GM12878 (cell line): ENCODE measurements around the gene PDE11A. TPM values are rescaled to one million over a fixed set of nuclear protein-coding genes. Genes with fewer than 3 reads are reported as not detected.

Source experiments
- ATAC-seq: fragments of 200-7000 bp; cut with Tn5 transposase; 3 replicates; pipeline ENCODE4 v1.9.1; 2020; ENCODE audit warnings: mild to moderate bottlenecking, moderate library complexity
- BruUV-seq: library from RNA; stranded (reverse); fragments of 400-500 nt; replicated peaks from 2 replicates; lab custom pipeline; 2021; lab: Mats Ljungman, UMichigan
- CTCF ChIA-PET: fragments of 300-600 bp; sonication (Branson Sonifier 250); formaldehyde crosslinking; extraction: SDS; loops from one replicate; lab custom pipeline; 2021; ENCODE audit warnings: inconsistent platforms; lab: Yijun Ruan, JAX
- POLR2A ChIA-PET: fragments of 350-600 bp; formaldehyde crosslinking; extraction: SDS; loops from one replicate; lab custom pipeline; 2021; ENCODE audit warnings: inconsistent platforms; lab: Charles Lee
- RAD21 ChIA-PET: fragments of 300-600 bp; sonication (Branson Sonifier 250); formaldehyde crosslinking; loops from one replicate; lab custom pipeline; 2023; ENCODE audit warnings: antibody characterized with exemption; ENCODE audit not compliant: unreplicated experiment; lab: Charles Lee
- SMC1A ChIA-PET: fragments of 300-600 bp; sonication (Branson Sonifier 250); formaldehyde crosslinking; loops from one replicate; lab custom pipeline; 2023; ENCODE audit not compliant: unreplicated experiment, uncharacterized antibody; lab: Charles Lee
- DNase-seq: peaks from one replicate; pipeline ENCODE4 v3.0.0-alpha.2; 2011; ENCODE audit warnings: low read depth, low spot score
- FAIRE-seq: peaks from 3 replicates; lab custom pipeline; 2011; peaks lifted over from hg19 to GRCh38; lab: Jason Lieb, UNC
- H2AFZ ChIP-seq: 2 replicates; pipeline ENCODE4 v1.6.0; 2011; ENCODE audit warnings: low read depth, low read length, control low read depth; ENCODE audit not compliant: control insufficient read depth
- H3K27ac ChIP-seq: 2 replicates; pipeline ENCODE4 v1.5.1; 2011; ENCODE audit warnings: control low read depth; ENCODE audit not compliant: control insufficient read depth, insufficient read depth
- H3K27me3 ChIP-seq, 2 experiments: replicated peaks in 1 of 2; 2 replicates each; pipeline versions ENCODE4 v1.6.0 to v1.6.1; 2011; ENCODE audit warnings: low read length in 1 of 2; ENCODE audit not compliant: control insufficient read depth in 2 of 2, insufficient read depth in 2 of 2
- H3K36me3 ChIP-seq, 2 experiments: 2 replicates each; pipeline ENCODE4 v1.5.1; 2011; ENCODE audit warnings: low read length in 1 of 2; ENCODE audit not compliant: control insufficient read depth in 2 of 2, insufficient read depth in 2 of 2
- H3K4me1 ChIP-seq: 2 replicates; pipeline ENCODE4 v1.6.1; 2011; ENCODE audit warnings: mild to moderate bottlenecking, low read length, moderate library complexity, mixed read lengths; ENCODE audit not compliant: control insufficient read depth, insufficient read depth
- H3K4me2 ChIP-seq: 2 replicates; pipeline ENCODE4 v1.6.0; 2011; ENCODE audit warnings: control low read depth; ENCODE audit not compliant: control insufficient read depth, insufficient read depth
- H3K4me3 ChIP-seq: fragments of 200-600 bp; sonication (generic); 2 replicates; pipeline ENCODE4 v1.5.1; 2016
- H3K79me2 ChIP-seq: 2 replicates; pipeline ENCODE4 v1.6.0; 2011; ENCODE audit warnings: low read length; ENCODE audit not compliant: control insufficient read depth, insufficient read depth
- H3K9ac ChIP-seq: 2 replicates; pipeline ENCODE4 v1.8.0; 2011; ENCODE audit warnings: low read length, control low read depth, mixed read lengths; ENCODE audit not compliant: control insufficient read depth, insufficient read depth
- H3K9me3 ChIP-seq: replicated peaks from 3 replicates; pipeline ENCODE4 v1.5.1; 2011; ENCODE audit warnings: mild to moderate bottlenecking, low read length; ENCODE audit not compliant: control insufficient read depth, insufficient read depth
- H4K20me1 ChIP-seq: 2 replicates; pipeline ENCODE4 v1.6.0; 2011; ENCODE audit not compliant: control insufficient read depth, insufficient read depth
- CBX3 ChIP-seq: fragments of 200-600 bp; sonication (generic); IDR thresholded peaks from 2 replicates; pipeline ENCODE4 v1.6.1; 2016; ENCODE audit warnings: low read depth, borderline replicate concordance
- FOS ChIP-seq: IDR thresholded peaks from 3 replicates; pipeline ENCODE4 v1.6.1; 2011; ENCODE audit warnings: borderline replicate concordance; ENCODE audit not compliant: insufficient read length; ENCODE audit errors: extremely low read depth
- HDGF ChIP-seq: fragments of 450-650 bp; IDR thresholded peaks from 2 replicates; pipeline ENCODE4 v1.6.1; 2016; ENCODE audit warnings: antibody characterized with exemption
- MTA3 ChIP-seq: IDR thresholded peaks from 2 replicates; pipeline ENCODE4 v1.6.1; 2012; ENCODE audit warnings: low read length, inconsistent platforms, borderline replicate concordance
- SMC3 ChIP-seq: IDR thresholded peaks from 2 replicates; pipeline ENCODE4 v1.6.1; 2011; ENCODE audit warnings: low read length, improper control_type of control experiment, borderline replicate concordance
- TAF1 ChIP-seq: IDR thresholded peaks from 2 replicates; pipeline ENCODE4 v1.6.1; 2011; ENCODE audit warnings: mild to moderate bottlenecking, low read depth, low read length, borderline replicate concordance
- TCF3 ChIP-seq: IDR thresholded peaks from 2 replicates; pipeline ENCODE4 v1.6.1; 2012; ENCODE audit warnings: low read depth, mild to moderate bottlenecking, low read length, borderline replicate concordance; ENCODE audit not compliant: insufficient read depth
- ZNF217 ChIP-seq: fragments of 450-650 bp; IDR thresholded peaks from 2 replicates; pipeline ENCODE4 v1.6.1; 2017; ENCODE audit warnings: antibody characterized with exemption, mild to moderate bottlenecking
- ZNF622 ChIP-seq: fragments of 450-650 bp; IDR thresholded peaks from 2 replicates; pipeline ENCODE4 v1.6.1; 2017; ENCODE audit warnings: mild to moderate bottlenecking, inconsistent platforms
- WGBS: methylation state at CpG from one replicate; pipeline ENCODE4 v1.1.6; 2016; ENCODE audit warnings: low lambda C conversion rate; ENCODE audit not compliant: insufficient replicate concordance, insufficient coverage; ENCODE audit errors: missing lambda C conversion rate; 5-methylcytosine and 5-hydroxymethylcytosine counted together
- in situ Hi-C: fragments of 300-500 bp; cut with MboI; formaldehyde crosslinking; loops from 9 replicates; pipeline ENCODE4 v1.14.3; 2018; ENCODE audit warnings: mixed read lengths
- intact Hi-C: fragments of 100-400 bp; cut with micrococcal nuclease; formaldehyde crosslinking; loops from one replicate; pipeline ENCODE4 v1.14.2; 2022; ENCODE audit not compliant: unreplicated experiment
- polyA plus RNA-seq, 11 experiments: library from polyadenylated mRNA; depleted of rRNA in 4 of 11; unstranded in 6 of 11; stranded (reverse) in 5 of 11; fragments of >200 nt; fragmentation: Nextera tagmentation in 4 of 11; fragmentation: Illumina TruSeq in 1 of 11; extraction: Ambion mirVana in 4 of 11; extraction: Trizol in 1 of 11; gene quantifications; 1 replicate in 1 of 11; 2 replicates in 10 of 11; pipeline versions ENCODE4 v1.2.1 to v1.2.3, GENCODE V29; 2011 to 2016; ENCODE audit warnings: inconsistent platforms in 2 of 11, missing spikeins in 2 of 11, low read depth in 1 of 11
- total RNA-seq, 4 experiments: library from RNA; depleted of rRNA in 3 of 4; stranded (reverse); fragments of >200 nt in 3 of 4; fragmentation: Illumina TruSeq in 1 of 4; extraction: Trizol in 1 of 4; gene quantifications; 2 replicates each; pipeline versions ENCODE4 v1.2.1 to v1.2.3, GENCODE V29; 2013 to 2021
- TF ChIP-seq, protein P1 (sequence below), 3 experiments: IDR thresholded peaks in 2 of 3; conservative IDR thresholded peaks in 1 of 3; 2 replicates each; pipeline ENCODE4 v1.5.1; 2011; ENCODE audit warnings: low read depth in 3 of 3, low read length in 3 of 3, mild to moderate bottlenecking in 3 of 3, control low read depth in 2 of 3, moderate library complexity in 2 of 3, inconsistent platforms in 1 of 3, mixed read lengths in 1 of 3; ENCODE audit not compliant: control insufficient read depth in 2 of 3, insufficient read depth in 1 of 3; ENCODE audit errors: extremely low read depth in 1 of 3
- TF ChIP-seq, protein P2 (sequence below): fragments of 450-650 bp; IDR thresholded peaks from 2 replicates; pipeline ENCODE4 v1.6.1; 2017; ENCODE audit warnings: antibody characterized with exemption, mild to moderate bottlenecking, moderate library complexity
- TF ChIP-seq, protein P3 (sequence below): IDR thresholded peaks from 2 replicates; pipeline ENCODE4 v1.6.1; 2011; ENCODE audit warnings: low read depth, low read length, improper control_type of control experiment, borderline replicate concordance
- TF ChIP-seq, protein P4 (sequence below): IDR thresholded peaks from 2 replicates; pipeline ENCODE4 v1.6.1; 2012; ENCODE audit warnings: low read depth, low read length, improper control_type of control experiment

PDE11A gene
- total and polyA plus RNA-seq, 10 of the 15 experiments (the other 5 are each of a cell fraction or from before 2014, with no cell fraction given): 0.01 to 0.17 (median 0.06) TPM; not detected in 5

DNA sequence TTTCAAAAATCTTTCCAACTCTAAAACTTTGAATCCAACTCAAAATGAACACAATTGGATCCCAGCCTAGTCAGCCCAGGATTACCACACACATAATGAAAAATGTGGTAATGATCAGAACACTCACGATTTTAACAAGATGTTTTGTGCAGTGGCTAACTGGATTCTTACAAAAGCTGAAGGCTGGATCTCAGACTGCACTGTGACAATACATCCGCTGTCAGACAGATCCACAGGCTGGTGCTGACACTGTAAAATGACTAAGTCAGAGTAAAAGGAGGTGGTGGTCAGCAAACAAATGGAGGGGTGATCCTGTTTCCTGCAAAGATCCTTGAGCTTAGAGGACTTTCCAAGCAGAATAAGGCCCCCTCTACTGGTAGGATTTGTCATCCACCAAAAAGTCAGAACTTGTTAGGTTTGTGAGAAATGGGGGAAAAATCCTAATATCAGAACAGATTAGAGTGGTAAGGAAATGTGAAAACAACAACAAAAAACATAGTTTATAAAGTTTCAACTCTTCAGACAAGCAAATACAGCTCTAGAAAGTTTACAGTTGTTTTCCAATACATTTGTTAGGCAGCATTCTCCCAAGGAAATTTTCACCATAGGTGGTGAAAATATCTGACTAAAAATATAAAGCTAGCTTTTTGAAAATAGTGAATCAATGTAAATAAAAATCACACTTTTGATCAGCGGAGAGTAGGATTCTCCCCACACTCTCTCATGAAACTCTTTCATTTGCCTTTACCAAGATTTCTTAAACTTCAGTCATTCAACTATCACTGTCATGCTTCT lies 468.1 kb downstream of the PDE11A start (continued):
- TF ChIP-seq, protein P1, sequence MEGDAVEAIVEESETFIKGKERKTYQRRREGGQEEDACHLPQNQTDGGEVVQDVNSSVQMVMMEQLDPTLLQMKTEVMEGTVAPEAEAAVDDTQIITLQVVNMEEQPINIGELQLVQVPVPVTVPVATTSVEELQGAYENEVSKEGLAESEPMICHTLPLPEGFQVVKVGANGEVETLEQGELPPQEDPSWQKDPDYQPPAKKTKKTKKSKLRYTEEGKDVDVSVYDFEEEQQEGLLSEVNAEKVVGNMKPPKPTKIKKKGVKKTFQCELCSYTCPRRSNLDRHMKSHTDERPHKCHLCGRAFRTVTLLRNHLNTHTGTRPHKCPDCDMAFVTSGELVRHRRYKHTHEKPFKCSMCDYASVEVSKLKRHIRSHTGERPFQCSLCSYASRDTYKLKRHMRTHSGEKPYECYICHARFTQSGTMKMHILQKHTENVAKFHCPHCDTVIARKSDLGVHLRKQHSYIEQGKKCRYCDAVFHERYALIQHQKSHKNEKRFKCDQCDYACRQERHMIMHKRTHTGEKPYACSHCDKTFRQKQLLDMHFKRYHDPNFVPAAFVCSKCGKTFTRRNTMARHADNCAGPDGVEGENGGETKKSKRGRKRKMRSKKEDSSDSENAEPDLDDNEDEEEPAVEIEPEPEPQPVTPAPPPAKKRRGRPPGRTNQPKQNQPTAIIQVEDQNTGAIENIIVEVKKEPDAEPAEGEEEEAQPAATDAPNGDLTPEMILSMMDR (IDR thresholded peaks at IDR 0.05 in 2 of 3, conservative IDR thresholded peaks at IDR 0.05 in 1 of 3; ENCODE audit: control insufficient read depth in 2 of 3, extremely low read depth in 1 of 3, insufficient read depth in 1 of 3, low read depth in 3 of 3, low read length in 3 of 3): peak; percentile 58 to 63 (median 59); a peak in 5 of 6 replicates

DNA sequence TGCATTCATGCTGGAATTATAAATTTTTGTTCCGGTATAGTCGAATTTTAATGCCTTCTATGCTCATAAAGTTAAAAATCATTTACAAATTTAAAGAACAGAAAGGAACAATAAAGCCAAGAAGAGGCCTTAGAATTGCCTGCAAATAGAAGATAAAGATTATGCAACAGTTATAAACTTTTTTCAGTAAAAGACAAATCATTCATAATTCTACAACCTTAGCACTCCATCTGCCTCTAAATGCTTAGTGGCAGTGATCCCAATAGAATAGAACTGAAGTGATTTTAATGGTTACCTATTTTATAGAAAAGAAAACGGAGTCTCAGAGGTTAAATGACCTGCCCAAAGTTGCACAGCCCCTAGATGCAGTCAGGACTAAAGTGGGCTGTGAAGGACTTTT lies 468.8 kb downstream of the PDE11A start:
- Histone ChIP-seq H3K27me3 (no peaks in the 10 kb centered on the region; a peak in 1 of 4 replicates), H3K4me1 (no peaks in the 10 kb centered on the region), H2AFZ (no peak overlapping the region), H3K79me2 (no peaks in the 10 kb centered on the region), H3K36me3 (no peaks in the 10 kb centered on the region), H3K4me3 (no peak overlapping the region), H3K9me3 (no peaks in the 10 kb centered on the region; the same call in 2 of the 3 replicates), H3K9ac (no peak overlapping the region), H4K20me1 (no peaks in the 10 kb centered on the region), H3K27ac (no peak overlapping the region), H3K4me2 (no peak overlapping the region)
- ChIA-PET CTCF (interaction anchor here (0.7 to 5.8 kb wide), 31 partner anchors 9 to 439 kb away, joined by 3 to 55 read pairs (median 4); no protein-coding TSS in a partner anchor), SMC1A (interaction anchor here (0.9 to 4.0 kb wide), 13 partner anchors 12 to 440 kb away, joined by 3 to 29 read pairs (median 3); no protein-coding TSS in a partner anchor), POLR2A (no interaction called here), RAD21 (interaction anchor here (0.7 to 1.5 kb wide), 6 partner anchors 114 to 439 kb away, joined by 3 to 14 read pairs (median 8); no protein-coding TSS in a partner anchor)
- no TSS peak for BruUV-seq
- ATAC-seq (no peak), DNase-seq (no peak), FAIRE-seq (no peak)
- 47% methylated on average over 3 of the region's 3 CpGs for WGBS
- in situ Hi-C loops (no loop called here), intact Hi-C loops (loop anchor here (1.0 to 2.0 kb wide), 2 partner anchors 114 to 269 kb away; no protein-coding TSS in a partner anchor)
- no peak for TF ChIP-seq ZNF217
- TF ChIP-seq, protein P2, sequence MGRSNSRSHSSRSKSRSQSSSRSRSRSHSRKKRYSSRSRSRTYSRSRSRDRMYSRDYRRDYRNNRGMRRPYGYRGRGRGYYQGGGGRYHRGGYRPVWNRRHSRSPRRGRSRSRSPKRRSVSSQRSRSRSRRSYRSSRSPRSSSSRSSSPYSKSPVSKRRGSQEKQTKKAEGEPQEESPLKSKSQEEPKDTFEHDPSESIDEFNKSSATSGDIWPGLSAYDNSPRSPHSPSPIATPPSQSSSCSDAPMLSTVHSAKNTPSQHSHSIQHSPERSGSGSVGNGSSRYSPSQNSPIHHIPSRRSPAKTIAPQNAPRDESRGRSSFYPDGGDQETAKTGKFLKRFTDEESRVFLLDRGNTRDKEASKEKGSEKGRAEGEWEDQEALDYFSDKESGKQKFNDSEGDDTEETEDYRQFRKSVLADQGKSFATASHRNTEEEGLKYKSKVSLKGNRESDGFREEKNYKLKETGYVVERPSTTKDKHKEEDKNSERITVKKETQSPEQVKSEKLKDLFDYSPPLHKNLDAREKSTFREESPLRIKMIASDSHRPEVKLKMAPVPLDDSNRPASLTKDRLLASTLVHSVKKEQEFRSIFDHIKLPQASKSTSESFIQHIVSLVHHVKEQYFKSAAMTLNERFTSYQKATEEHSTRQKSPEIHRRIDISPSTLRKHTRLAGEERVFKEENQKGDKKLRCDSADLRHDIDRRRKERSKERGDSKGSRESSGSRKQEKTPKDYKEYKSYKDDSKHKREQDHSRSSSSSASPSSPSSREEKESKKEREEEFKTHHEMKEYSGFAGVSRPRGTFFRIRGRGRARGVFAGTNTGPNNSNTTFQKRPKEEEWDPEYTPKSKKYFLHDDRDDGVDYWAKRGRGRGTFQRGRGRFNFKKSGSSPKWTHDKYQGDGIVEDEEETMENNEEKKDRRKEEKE: no peak
- no peak for TF ChIP-seq MTA3
- no peak for TF ChIP-seq TCF3
- TF ChIP-seq FOS: no peak
- no peak for TF ChIP-seq CBX3
- no peak for TF ChIP-seq ZNF622
- no peak for TF ChIP-seq SMC3
- no peak for TF ChIP-seq TAF1
- TF ChIP-seq, protein P3, sequence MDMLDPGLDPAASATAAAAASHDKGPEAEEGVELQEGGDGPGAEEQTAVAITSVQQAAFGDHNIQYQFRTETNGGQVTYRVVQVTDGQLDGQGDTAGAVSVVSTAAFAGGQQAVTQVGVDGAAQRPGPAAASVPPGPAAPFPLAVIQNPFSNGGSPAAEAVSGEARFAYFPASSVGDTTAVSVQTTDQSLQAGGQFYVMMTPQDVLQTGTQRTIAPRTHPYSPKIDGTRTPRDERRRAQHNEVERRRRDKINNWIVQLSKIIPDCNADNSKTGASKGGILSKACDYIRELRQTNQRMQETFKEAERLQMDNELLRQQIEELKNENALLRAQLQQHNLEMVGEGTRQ: no peak
- TF ChIP-seq HDGF: no peak
- TF ChIP-seq, protein P4, sequence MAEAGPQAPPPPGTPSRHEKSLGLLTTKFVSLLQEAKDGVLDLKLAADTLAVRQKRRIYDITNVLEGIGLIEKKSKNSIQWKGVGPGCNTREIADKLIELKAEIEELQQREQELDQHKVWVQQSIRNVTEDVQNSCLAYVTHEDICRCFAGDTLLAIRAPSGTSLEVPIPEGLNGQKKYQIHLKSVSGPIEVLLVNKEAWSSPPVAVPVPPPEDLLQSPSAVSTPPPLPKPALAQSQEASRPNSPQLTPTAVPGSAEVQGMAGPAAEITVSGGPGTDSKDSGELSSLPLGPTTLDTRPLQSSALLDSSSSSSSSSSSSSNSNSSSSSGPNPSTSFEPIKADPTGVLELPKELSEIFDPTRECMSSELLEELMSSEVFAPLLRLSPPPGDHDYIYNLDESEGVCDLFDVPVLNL: no peak
